K562 (cell line): ENCODE measurements around the gene MYO1D. TPM values are rescaled to one million over a fixed set of nuclear protein-coding genes. Genes with fewer than 3 reads are reported as not detected.

Experiments used
- CBX2 ChIP-seq: fragments of 200-600 bp; sonication (generic); IDR thresholded peaks from one replicate; pipeline ENCODE4 v1.6.1; 2012; ENCODE audit warnings: mild to moderate bottlenecking, low read length, inconsistent platforms; ENCODE audit not compliant: insufficient read depth, poor library complexity, severe bottlenecking
- CHD4 ChIP-seq: fragments of 200-600 bp; sonication (generic); IDR thresholded peaks from 3 replicates; pipeline ENCODE4 v1.6.1; 2012; ENCODE audit warnings: low read depth, mild to moderate bottlenecking, mixed read lengths, low read length, inconsistent platforms; ENCODE audit not compliant: insufficient read depth, insufficient replicate concordance, poor library complexity, severe bottlenecking
- DEAF1 ChIP-seq: fragments of 450-650 bp; formaldehyde crosslinking; IDR thresholded peaks from 2 replicates; pipeline ENCODE4 v1.4.0; 2020; ENCODE audit warnings: mild to moderate bottlenecking, moderate library complexity
- EZH2 ChIP-seq: IDR thresholded peaks from 2 replicates; pipeline ENCODE4 v1.6.1; 2012; ENCODE audit warnings: low read depth, mild to moderate bottlenecking, inconsistent platforms, low read length, borderline replicate concordance
- GABPA ChIP-seq: fragments of 200-800 bp; sonication (Bioruptor generic); conservative IDR thresholded peaks from 2 replicates; pipeline ENCODE4 v1.6.1; 2016; ENCODE audit warnings: low read depth, missing genetic modification characterization, missing compliant biosample characterization
- HMGN3 ChIP-seq: IDR thresholded peaks from 2 replicates; pipeline ENCODE4 v1.6.1; 2011; ENCODE audit warnings: borderline replicate concordance, low read depth, mild to moderate bottlenecking, mixed read lengths, low read length; ENCODE audit not compliant: insufficient read length; ENCODE audit errors: extremely low read depth
- HNRNPK ChIP-seq: fragments of 200-400 bp; formaldehyde crosslinking; IDR thresholded peaks from one replicate; pipeline ENCODE4 v1.6.1; 2018; ENCODE audit warnings: mild to moderate bottlenecking, low read depth, low read length; ENCODE audit not compliant: poor library complexity, severe bottlenecking
- KDM5B ChIP-seq: fragments of 200-600 bp; sonication (generic); IDR thresholded peaks from 2 replicates; pipeline ENCODE4 v1.6.1; 2012; ENCODE audit warnings: low read depth, mild to moderate bottlenecking, moderate library complexity, low read length, control low read depth, inconsistent platforms; ENCODE audit not compliant: insufficient replicate concordance
- KLF13 ChIP-seq: fragments of 450-650 bp; IDR thresholded peaks from 2 replicates; pipeline ENCODE4 v1.6.1; 2016; ENCODE audit warnings: missing genetic modification characterization, low read depth, mild to moderate bottlenecking, missing compliant biosample characterization, moderate library complexity, borderline replicate concordance
- MAFG ChIP-seq: fragments of 450-650 bp; conservative IDR thresholded peaks from 2 replicates; pipeline ENCODE4 v1.6.1; 2016; ENCODE audit warnings: missing genetic modification characterization, missing compliant biosample characterization
- MCM2 ChIP-seq: fragments of 450-650 bp; IDR thresholded peaks from 2 replicates; pipeline ENCODE4 v1.6.1; 2017; ENCODE audit warnings: low read depth, mild to moderate bottlenecking
- NR2C1 ChIP-seq, 2 experiments: fragments of 450-650 bp; IDR thresholded peaks; 2 replicates each; pipeline ENCODE4 v1.6.1; 2017; ENCODE audit warnings: mild to moderate bottlenecking in 2 of 2, antibody characterized with exemption in 1 of 2, inconsistent platforms in 1 of 2, missing compliant biosample characterization in 1 of 2, missing genetic modification characterization in 1 of 2
- PCBP2 ChIP-seq: fragments of 200-400 bp; formaldehyde crosslinking; IDR thresholded peaks from 2 replicates; pipeline ENCODE4 v1.6.1; 2018; ENCODE audit warnings: low read length, low read depth, mild to moderate bottlenecking, moderate library complexity; ENCODE audit not compliant: poor library complexity, severe bottlenecking
- RB1 ChIP-seq: fragments of 450-650 bp; IDR thresholded peaks from 2 replicates; pipeline ENCODE4 v1.6.1; 2017; ENCODE audit warnings: low read depth, mild to moderate bottlenecking
- RBFOX2 ChIP-seq: fragments of 200-400 bp; formaldehyde crosslinking; IDR thresholded peaks from 2 replicates; pipeline ENCODE4 v1.6.1; 2017; ENCODE audit warnings: low read depth, mild to moderate bottlenecking, low read length, moderate library complexity
- RBM22 ChIP-seq: fragments of 200-400 bp; formaldehyde crosslinking; IDR thresholded peaks from 2 replicates; pipeline ENCODE4 v1.6.1; 2018; ENCODE audit warnings: low read length, low read depth; ENCODE audit not compliant: poor library complexity, severe bottlenecking
- RBM25 ChIP-seq: fragments of 200-400 bp; formaldehyde crosslinking; IDR thresholded peaks from 2 replicates; pipeline ENCODE4 v1.6.1; 2018; ENCODE audit warnings: low read length, low read depth, moderate library complexity; ENCODE audit not compliant: severe bottlenecking
- SNRNP70 ChIP-seq: fragments of 200-400 bp; formaldehyde crosslinking; optimal IDR thresholded peaks from 2 replicates; pipeline ENCODE3; 2017; ENCODE audit warnings: low read depth, low read length
- TAL1 ChIP-seq: fragments of 450-650 bp; IDR thresholded peaks from 2 replicates; pipeline ENCODE4 v1.6.1; 2016; ENCODE audit warnings: mild to moderate bottlenecking
- TFAP4 ChIP-seq: sonication (generic); formaldehyde crosslinking; IDR thresholded peaks from 2 replicates; pipeline ENCODE4 v1.8.0; 2022; ENCODE audit warnings: missing genetic modification reagents, mild to moderate bottlenecking, moderate library complexity, borderline replicate concordance
- WHSC1 ChIP-seq: IDR thresholded peaks from one replicate; pipeline ENCODE4 v1.6.1; 2012; ENCODE audit warnings: low read length, control low read depth, inconsistent platforms
- ZNF134 ChIP-seq: fragments of 250-450 bp; sonication (Bioruptor Pico); conservative IDR thresholded peaks from 2 replicates; pipeline ENCODE4 v1.4.0; 2020
- ZNF174 ChIP-seq: fragments of 250-450 bp; sonication (Bioruptor Pico); IDR thresholded peaks from 2 replicates; pipeline ENCODE4 v1.4.0; 2020; ENCODE audit warnings: mild to moderate bottlenecking
- ZNF263 ChIP-seq: sonication (generic); formaldehyde crosslinking; IDR thresholded peaks from 2 replicates; pipeline ENCODE4 v1.8.0; 2022; ENCODE audit warnings: mild to moderate bottlenecking, missing genetic modification reagents, borderline replicate concordance
- ZNF41 ChIP-seq: fragments of 250-450 bp; sonication (Bioruptor Pico); conservative IDR thresholded peaks from 2 replicates; pipeline ENCODE4 v1.4.0; 2020; ENCODE audit warnings: mild to moderate bottlenecking
- ZZZ3 ChIP-seq: fragments of 450-650 bp; IDR thresholded peaks from 2 replicates; pipeline ENCODE4 v1.6.1; 2016; ENCODE audit warnings: antibody characterized with exemption, mild to moderate bottlenecking, moderate library complexity
- polyA plus RNA-seq, 8 experiments: library from polyadenylated mRNA; depleted of rRNA in 4 of 8; stranded (reverse) in 5 of 8; unstranded in 3 of 8; fragments of >200 nt; fragmentation: Nextera tagmentation in 2 of 8; fragmentation: Illumina TruSeq in 1 of 8; extraction: Ambion mirVana in 2 of 8; extraction: Trizol in 1 of 8; gene quantifications; 2 replicates each; pipeline versions ENCODE4 v1.2.1 to v1.2.3, GENCODE V29; 2011 to 2014; ENCODE audit warnings: inconsistent platforms in 1 of 8, missing spikeins in 1 of 8
- total RNA-seq, 7 experiments: library from RNA; depleted of rRNA in 6 of 7; stranded (reverse); fragments of >200 nt in 6 of 7; fragmentation: Illumina TruSeq in 2 of 7; extraction: Trizol in 2 of 7; gene quantifications; 2 replicates each; pipeline versions ENCODE4 v1.2.1 to v1.2.3, GENCODE V29; 2011 to 2021; ENCODE audit warnings: low replicate concordance in 1 of 7

Gene MYO1D
- total and polyA plus RNA-seq, 9 of the 15 experiments (the other 6 are each of a cell fraction or from before 2014, with no cell fraction given), result 2.1 to 71.2 (median 45.4) TPM

GRCh38 chr17:32444301-32445073 lies 432.4 kb downstream of the MYO1D start, which contains the start of gene PSMD11 (continued):
- TF ChIP-seq GABPA, result peak; percentile 99
- peak; percentile 78 for TF ChIP-seq MAFG (tag)
- TF ChIP-seq RBM22, result peak; percentile 33
- TF ChIP-seq KDM5B, result no peak
- TF ChIP-seq HNRNPK, result no peak
- no peak for TF ChIP-seq SNRNP70
- TF ChIP-seq ZNF263 (CRISPR knock-in tag), result no peak
- no peak for TF ChIP-seq EZH2
- no peak for TF ChIP-seq ZNF41 (CRISPR knock-in tag)
- TF ChIP-seq TFAP4 (CRISPR knock-in tag), result peak; percentile 93
- no peak for TF ChIP-seq ZNF134 (CRISPR knock-in tag)
- TF ChIP-seq ZZZ3, result no peak
- peak; percentile 96 for TF ChIP-seq RBFOX2
- no peak for TF ChIP-seq DEAF1 (CRISPR knock-in tag)
- no peak; the same call in 1 of the 2 replicates for TF ChIP-seq KLF13
- TF ChIP-seq CBX2, result no peak
- TF ChIP-seq ZNF174 (CRISPR knock-in tag), result no peak
- peak; percentile 96 for TF ChIP-seq RB1
- no peak for TF ChIP-seq TAL1
- TF ChIP-seq PCBP2, result no peak
- TF ChIP-seq NR2C1 (IDR thresholded peaks at IDR 0.05), result peak; percentile 50
- TF ChIP-seq NR2C1 (tag; IDR thresholded peaks at IDR 0.05), result peak; percentile 78
- TF ChIP-seq MCM2, result no peak
- no peak for TF ChIP-seq WHSC1
- peak; percentile 90 for TF ChIP-seq HMGN3
- no peak for TF ChIP-seq CHD4
- peak; percentile 7 for TF ChIP-seq RBM25
